Activated CD4-positive, alpha-beta T cell treated with anti-CD3 and anti-CD28 coated beads, Interleukin-2, Interleukin-6, amounts not matched to agents 100 ng/mL and 50 ng/mL, durations not matched to agents 16 hours and 8 hours (primary cell): ENCODE results near the gene SPDYE6.
A peak's percentile ranks its signal among the peaks of the same experiment; 100 is the strongest.
"Not testable (repeated sequence)": the region's sequence is repeated elsewhere in the genome, so short reads cannot be mapped to it uniquely, and the experiment has no call there.

Source experiments
- DNase-seq: peaks from one replicate; pipeline ENCODE4 v3.0.0-alpha.2; 2020

SPDYE6 gene

GRCh38 chr7:102313997-102314780 lies 42.1 kb downstream of the SPDYE6 start:
- DNase-seq, result no peak

- no peak for DNase-seq
Observed at GRCh38 chr7:102312317-102312716, 43.9 kb downstream of the SPDYE6 start.

GRCh38 chr7:102310414-102310815 lies 45.8 kb downstream of the SPDYE6 start:
- DNase-seq, result no peak

GRCh38 chr7:102306916-102307677 lies 49.1 kb downstream of the SPDYE6 start:
- peak; percentile 75 for DNase-seq

GRCh38 chr7:102305414-102306268 lies 50.6 kb downstream of the SPDYE6 start:
- DNase-seq, result no peak

- no peak for DNase-seq
Observed at GRCh38 chr7:102304668-102305067, 51.6 kb downstream of the SPDYE6 start.

- peak; percentile 22 for DNase-seq
Observed at GRCh38 chr7:102303669-102304422, 52.4 kb downstream of the SPDYE6 start.

- DNase-seq, result no peak
Observed at GRCh38 chr7:102302025-102302424, 54.2 kb downstream of the SPDYE6 start.

GRCh38 chr7:102301367-102301766 lies 54.9 kb downstream of the SPDYE6 start:
- DNase-seq, result not testable (repeated sequence)

GRCh38 chr7:102300643-102301221 lies 55.5 kb downstream of the SPDYE6 start:
- no peak for DNase-seq

- DNase-seq, result no peak
Observed at GRCh38 chr7:102297487-102298218, 58.6 kb downstream of the SPDYE6 start.

GRCh38 chr7:102296514-102296913 lies 59.7 kb downstream of the SPDYE6 start:
- DNase-seq, result no peak

GRCh38 chr7:102296179-102296438 lies 60.1 kb downstream of the SPDYE6 start:
- DNase-seq, result no peak
